Umbilical cord (tissue), 2 donors: ENCODE measurements around the gene ZNF853. TPM values are rescaled to one million over a fixed set of nuclear protein-coding genes. Genes with fewer than 3 reads are reported as not detected.
"Not testable (repeated sequence)": the region's sequence is repeated elsewhere in the genome, so short reads cannot be mapped to it uniquely, and the experiment has no call there.

Experiments used
- DNase-seq: peaks from one replicate; pipeline ENCODE4 v3.0.0-alpha.2; 2015; ENCODE audit warnings: low spot score
- total RNA-seq: library from RNA; depleted of rRNA; stranded (reverse); fragments of >200 nt; gene quantifications from one replicate; pipeline ENCODE4 v1.2.3, GENCODE V29; 2014; ENCODE audit warnings: low replicate concordance; ENCODE audit not compliant: insufficient read depth

The ZNF853 gene
- total RNA-seq, 1 donor from 2014 or later = 21.9 TPM

DNA sequence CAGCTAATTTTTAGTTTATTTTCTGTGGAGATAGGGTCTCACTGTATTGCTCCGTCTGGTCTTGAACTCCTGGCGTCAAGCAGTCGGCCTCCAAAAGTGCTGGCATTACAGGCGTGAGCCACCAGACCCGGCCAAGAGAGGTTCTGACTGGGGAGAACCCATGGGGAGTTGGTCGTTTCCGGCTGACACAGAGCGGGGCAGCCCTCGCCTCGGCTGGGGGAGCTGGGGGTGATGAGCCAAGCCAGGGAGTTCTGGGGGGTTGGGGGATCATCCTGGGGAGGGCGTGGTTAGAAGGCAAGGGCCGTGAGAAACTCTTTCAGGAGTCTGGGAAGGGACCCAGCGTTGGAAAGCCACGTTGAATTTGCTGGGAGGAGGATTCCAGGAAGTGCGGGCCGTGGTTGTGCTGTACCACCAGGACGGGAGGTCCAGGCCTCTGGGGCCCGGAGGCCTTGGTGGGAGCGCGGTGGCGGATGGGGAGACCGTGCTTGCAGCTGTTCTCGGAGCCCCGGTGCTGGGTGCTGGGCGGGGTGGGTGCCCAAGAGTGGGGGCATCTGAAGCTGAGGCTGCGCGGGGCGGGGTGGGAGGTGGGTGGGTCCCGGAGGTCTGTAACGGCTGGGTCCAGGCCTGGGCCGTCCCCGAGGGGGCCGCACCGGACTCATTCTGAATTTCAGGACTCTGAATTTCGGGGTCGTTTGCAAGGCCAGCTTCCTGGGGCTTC is 8.4 kb upstream of the ZNF853 start:
- no peak for DNase-seq

- DNase-seq = no peak
Observed at GRCh38 chr7:6607651-6608051, 7.8 kb upstream of the ZNF853 start.

DNA sequence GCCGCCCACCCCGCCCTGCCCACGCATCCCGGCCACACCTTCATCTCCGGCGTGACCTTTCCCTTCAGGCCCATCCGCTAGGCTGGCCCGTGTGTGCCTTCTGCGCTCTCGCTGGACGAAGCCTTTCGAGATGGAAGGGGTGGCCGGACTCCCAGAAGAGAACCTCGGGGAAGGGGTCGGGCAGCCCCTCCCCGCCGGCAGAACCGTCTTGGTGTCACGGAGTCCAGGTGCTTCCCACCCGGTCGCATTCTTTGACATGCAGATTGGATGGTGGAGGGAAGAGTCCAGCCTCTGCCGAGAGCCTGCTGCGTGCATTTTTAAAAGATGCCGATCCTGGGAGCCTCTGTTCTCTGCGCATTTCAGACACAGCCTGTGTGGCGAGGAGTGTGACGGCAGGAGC is 7.3 kb upstream of the ZNF853 start:
- DNase-seq = no peak

GRCh38 chr7:6608794-6609193 is 6.6 kb upstream of the ZNF853 start:
- no peak for DNase-seq

DNA sequence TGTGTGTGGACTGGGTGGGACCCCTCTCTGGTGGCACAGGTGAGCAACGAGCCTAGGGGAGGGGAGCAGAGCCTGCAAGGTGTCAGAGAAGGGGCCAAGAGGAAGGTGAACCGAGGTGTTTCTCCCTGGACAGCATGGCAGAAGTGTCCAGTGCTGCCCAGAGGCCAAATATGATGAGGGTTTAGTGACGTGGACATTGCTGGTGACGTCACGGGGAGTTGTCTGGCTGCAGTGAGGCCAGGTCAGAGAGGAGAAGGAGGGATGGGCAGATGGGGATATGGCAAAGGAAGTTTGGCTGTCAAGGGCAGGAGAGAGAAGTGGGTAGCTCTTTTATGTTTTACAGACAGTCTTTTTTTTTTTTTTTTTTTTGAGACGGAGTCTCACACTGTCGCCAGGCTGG is 2.6 kb upstream of the ZNF853 start:
- DNase-seq = no peak

- no peak for DNase-seq
Observed at GRCh38 chr7:6613706-6614105, 1.7 kb upstream of the ZNF853 start.

- no peak for DNase-seq
Observed at GRCh38 chr7:6615723-6616555, 529 bp downstream of the ZNF853 start.

DNA sequence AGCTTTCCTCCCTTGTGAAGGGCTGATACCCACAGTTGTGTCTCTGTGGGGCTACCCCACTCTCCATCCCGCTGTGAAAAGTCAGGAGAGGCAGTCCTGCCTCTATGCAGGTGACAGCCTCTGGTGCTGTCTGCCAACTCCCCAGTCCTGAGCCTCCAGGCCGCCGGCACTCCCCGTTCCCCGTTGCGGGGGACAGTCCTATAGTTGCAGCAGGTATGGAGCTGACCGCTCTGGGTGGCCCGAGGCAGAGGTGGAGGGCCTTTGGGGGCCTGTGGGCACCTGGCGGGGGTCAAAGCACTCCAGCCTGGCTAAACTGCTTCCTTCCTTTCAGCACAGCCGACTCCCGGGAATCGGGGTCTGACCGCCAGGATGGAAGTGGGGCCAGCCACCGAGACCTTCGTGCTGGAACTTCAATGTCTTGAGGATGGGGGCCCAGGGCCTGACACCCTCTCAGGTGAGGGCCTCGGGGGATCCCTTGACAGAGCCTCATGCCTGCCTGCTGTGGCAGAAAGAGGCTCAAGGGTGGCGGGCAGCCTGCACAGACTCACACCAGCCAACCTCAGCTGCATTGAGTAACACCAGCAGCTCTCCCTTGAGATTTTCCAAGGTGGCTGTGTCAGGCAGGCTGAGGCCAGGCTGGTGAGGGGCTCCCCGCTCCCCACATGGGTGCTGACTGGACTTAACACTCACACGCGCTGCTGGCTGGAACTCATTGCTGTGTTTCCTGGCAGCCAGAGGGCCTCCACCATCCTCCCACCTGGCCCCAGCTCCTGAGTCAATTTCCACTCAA is 1.6 kb downstream of the ZNF853 start:
- DNase-seq = no peak

- DNase-seq = no peak
Observed at GRCh38 chr7:6618621-6619020, 3.2 kb downstream of the ZNF853 start.

GRCh38 chr7:6619961-6620360 is 4.6 kb downstream of the ZNF853 start:
- DNase-seq = no peak

- no peak for DNase-seq
Observed at GRCh38 chr7:6621195-6622133, 6.1 kb downstream of the ZNF853 start.

- DNase-seq = no peak
Observed at GRCh38 chr7:6622134-6622710, 6.8 kb downstream of the ZNF853 start.

GRCh38 chr7:6623589-6624245 is 8.3 kb downstream of the ZNF853 start:
- no peak for DNase-seq

DNA sequence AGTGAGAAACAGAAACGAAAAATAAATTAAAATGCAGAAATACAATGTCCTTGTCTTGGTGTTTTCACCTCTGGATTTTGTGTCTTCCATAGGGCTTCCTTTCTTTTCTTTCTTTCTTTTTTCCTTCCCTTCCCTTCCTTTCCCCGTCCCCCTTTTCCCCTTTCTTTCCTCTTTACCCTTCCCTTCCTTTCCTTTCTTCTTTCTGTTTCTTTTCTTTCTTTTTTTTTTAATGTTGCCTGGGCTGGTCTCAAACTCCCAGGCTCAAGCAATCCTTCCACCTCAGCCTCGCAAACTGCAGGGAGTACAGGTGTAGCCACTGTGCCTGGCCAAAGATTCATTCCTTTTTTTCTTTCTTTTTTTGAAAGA is 8.8 kb downstream of the ZNF853 start:
- no peak for DNase-seq

GRCh38 chr7:6628045-6628444 is 12.6 kb downstream of the ZNF853 start:
- peak; percentile 27 for DNase-seq

GRCh38 chr7:6630007-6630849 is 14.8 kb downstream of the ZNF853 start:
- no peak for DNase-seq

- DNase-seq = no peak
Observed at GRCh38 chr7:6631605-6632004, 16.2 kb downstream of the ZNF853 start.

DNA sequence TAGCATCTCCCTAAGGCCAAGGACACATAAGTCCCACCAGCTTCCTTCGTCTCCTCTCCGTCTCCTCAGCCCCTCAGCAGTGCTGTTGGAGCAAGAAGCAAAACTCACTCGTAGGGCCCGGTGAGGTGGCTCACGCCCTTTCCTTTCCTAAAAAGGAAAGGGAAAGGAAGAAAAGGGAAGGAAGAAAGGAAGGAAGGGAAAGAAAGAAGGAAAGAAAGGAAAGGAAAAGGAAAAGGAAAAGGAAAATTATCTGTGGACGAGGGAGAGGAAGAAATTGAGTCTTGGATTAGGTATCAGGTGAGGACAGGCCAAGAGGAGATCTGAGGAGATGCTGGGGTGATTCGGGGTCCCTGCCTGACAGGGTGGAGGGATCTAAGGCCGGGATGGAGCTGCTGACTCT is 18.6 kb downstream of the ZNF853 start:
- DNase-seq = no peak

GRCh38 chr7:6634971-6635370 is 19.6 kb downstream of the ZNF853 start:
- not testable (repeated sequence) for DNase-seq
